Panc1 (cell line): Measurements from ENCODE around the gene HSF5. TPM values are rescaled to one million over a fixed set of nuclear protein-coding genes. Genes with fewer than 3 reads are reported as not detected.

Experiments used
- ATAC-seq: fragments of 200-7000 bp; cut with Tn5 transposase; 2 replicates; pipeline ENCODE4 v1.9.1; 2020; ENCODE audit warnings: mild to moderate bottlenecking, moderate library complexity
- BruUV-seq: library from RNA; stranded (reverse); fragments of 400-500 nt; replicated peaks from 2 replicates; lab custom pipeline; 2021; lab: Mats Ljungman, UMichigan
- CTCF ChIA-PET: fragments of 300-600 bp; sonication (Branson Sonifier 250); formaldehyde crosslinking; loops from one replicate; lab custom pipeline; 2022; ENCODE audit warnings: antibody characterized with exemption; lab: Charles Lee
- POLR2A ChIA-PET: fragments of 300-600 bp; sonication (Branson Sonifier 250); formaldehyde crosslinking; loops from one replicate; lab custom pipeline; 2022; ENCODE audit warnings: antibody characterized with exemption; lab: Charles Lee
- DNase-seq: peaks from one replicate; pipeline ENCODE4 v3.0.0-alpha.2; 2010; ENCODE audit warnings: low read depth, low spot score
- H3K27ac ChIP-seq: 2 replicates; pipeline ENCODE4 v1.5.1; 2011; ENCODE audit warnings: mild to moderate bottlenecking, low read length, inconsistent platforms
- H3K27me3 ChIP-seq: fragments of 200-500 bp; sonication (Bioruptor generic); 2 replicates; pipeline ENCODE4 v1.6.0; 2014; ENCODE audit warnings: low read length, inconsistent platforms; ENCODE audit not compliant: control insufficient read depth, insufficient read depth
- H3K36me3 ChIP-seq: fragments of 200-500 bp; sonication (Bioruptor generic); 2 replicates; pipeline ENCODE4 v1.5.1; 2014; ENCODE audit warnings: inconsistent platforms, mild to moderate bottlenecking, low read length, moderate library complexity; ENCODE audit not compliant: control insufficient read depth, insufficient read depth
- H3K4me1 ChIP-seq: 2 replicates; pipeline ENCODE4 v1.5.1; 2011; ENCODE audit warnings: inconsistent platforms, mild to moderate bottlenecking, low read length, moderate library complexity; ENCODE audit not compliant: control insufficient read depth, insufficient read depth
- H3K4me3 ChIP-seq, 2 experiments: 2 replicates each; pipeline ENCODE4 v1.5.1; 2011 to 2012; ENCODE audit warnings: low read depth in 2 of 2, low read length in 2 of 2, mild to moderate bottlenecking in 2 of 2, inconsistent platforms in 1 of 2, moderate library complexity in 1 of 2
- H3K9me3 ChIP-seq: fragments of 200-500 bp; sonication (Bioruptor generic); 2 replicates; pipeline ENCODE4 v1.5.1; 2014; ENCODE audit warnings: low read depth, mild to moderate bottlenecking, inconsistent platforms, low read length, moderate library complexity; ENCODE audit not compliant: control insufficient read depth, insufficient read depth
- CTCF ChIP-seq: fragments of 450-650 bp; IDR thresholded peaks from 2 replicates; pipeline ENCODE4 v1.5.1; 2017; ENCODE audit warnings: mild to moderate bottlenecking
- POLR2AphosphoS5 ChIP-seq: IDR thresholded peaks from 2 replicates; pipeline ENCODE4 v1.6.1; 2012; ENCODE audit warnings: mild to moderate bottlenecking, low read depth, low read length, moderate library complexity
- REST ChIP-seq, 2 experiments: IDR thresholded peaks; 2 replicates each; pipeline ENCODE4 v1.6.1; 2011 to 2012; ENCODE audit warnings: low read depth in 2 of 2, control low read depth in 1 of 2, low read length in 1 of 2, mild to moderate bottlenecking in 1 of 2, moderate library complexity in 1 of 2; ENCODE audit not compliant: insufficient read depth in 1 of 2
- SIN3A ChIP-seq: IDR thresholded peaks from 2 replicates; pipeline ENCODE4 v1.6.1; 2012; ENCODE audit warnings: low read depth, mild to moderate bottlenecking, low read length, moderate library complexity, borderline replicate concordance; ENCODE audit not compliant: insufficient read depth
- TCF7L2 ChIP-seq: IDR thresholded peaks from 2 replicates; pipeline ENCODE4 v1.6.1; 2011; ENCODE audit warnings: mild to moderate bottlenecking, low read depth, low read length, inconsistent platforms
- in situ Hi-C: cut with HindIII; loops from 2 replicates; pipeline ENCODE4 v1.10.0; 2016; ENCODE audit warnings: low sequenced_read_pairs, low pct_unique_long_range_greater_than_20kb
- intact Hi-C: fragments of 100-400 bp; cut with micrococcal nuclease; formaldehyde crosslinking; loops from one replicate; pipeline ENCODE4 v1.10.0; 2022; ENCODE audit not compliant: unreplicated experiment
- total RNA-seq: library from RNA; stranded (reverse); gene quantifications from one replicate; pipeline ENCODE4 v1.2.1, GENCODE V29; 2021; ENCODE audit not compliant: unreplicated experiment

Gene HSF5
- total RNA-seq, 1 experiment from 2014 or later: not detected

GRCh38 chr17:58403311-58403710, 84.9 kb downstream of the HSF5 start:
- BruUV-seq: no TSS peak
- H3K27ac ChIP-seq: no peak overlapping the region
- in situ Hi-C loops: no loop called here

GRCh38 chr17:58402679-58403078, 85.5 kb downstream of the HSF5 start:
- TF ChIP-seq POLR2AphosphoS5 (no peak), SIN3A (no peak), REST (IDR thresholded peaks at IDR 0.05; ENCODE audit: insufficient read depth in 1 of 2, low read depth in 2 of 2, low read length in 1 of 2) (no peak), CTCF (no peak), TCF7L2 (no peak)
- intact Hi-C loops (no loop called here), in situ Hi-C loops (no loop called here)
- ChIA-PET CTCF (no interaction called here), POLR2A (no interaction called here)
- H3K4me1 ChIP-seq: no peaks in the 10 kb centered on the region; the same call in 1 of the 2 replicates
- H3K27ac ChIP-seq: no peak overlapping the region
- ATAC-seq (no peak), DNase-seq (no peak)
- BruUV-seq: no TSS peak
- H3K9me3 ChIP-seq: no peaks in the 10 kb centered on the region
- no peaks in the 10 kb centered on the region for H3K27me3 ChIP-seq
- no peaks in the 10 kb centered on the region for H3K36me3 ChIP-seq
- H3K4me3 ChIP-seq: no peak overlapping the region

More at GRCh38 chr17:58403311-58403710, 84.9 kb downstream of the HSF5 start:
- TF ChIP-seq SIN3A: no peak
- TF ChIP-seq CTCF: no peak
- no peak for TF ChIP-seq TCF7L2
- no peak for TF ChIP-seq POLR2AphosphoS5
- no peak for TF ChIP-seq REST (IDR thresholded peaks at IDR 0.05; ENCODE audit: insufficient read depth in 1 of 2, low read depth in 2 of 2, low read length in 1 of 2)
- no peaks in the 10 kb centered on the region; the same call in 1 of the 2 replicates for H3K4me1 ChIP-seq
- intact Hi-C loops: no loop called here
- ATAC-seq (no peak), DNase-seq (no peak)
- H3K36me3 ChIP-seq: no peaks in the 10 kb centered on the region
- H3K9me3 ChIP-seq: no peaks in the 10 kb centered on the region
- H3K27me3 ChIP-seq: no peaks in the 10 kb centered on the region
- ChIA-PET POLR2A (no interaction called here), CTCF (no interaction called here)
- H3K4me3 ChIP-seq: no peak overlapping the region
